Heart right ventricle (tissue), 16 donors: ENCODE results near the gene TMEM186. TPM values are rescaled to one million over a fixed set of nuclear protein-coding genes. Genes with fewer than 3 reads are reported as not detected.
A peak's percentile ranks its signal among the peaks of the same experiment; 100 is the strongest.
"Not testable (repeated sequence)": the region's sequence is repeated elsewhere in the genome, so short reads cannot be mapped to it uniquely, and the experiment has no call there.

Source experiments
- ATAC-seq, 8 donors: fragments of 200-7000 bp; cut with Tn5 transposase; one replicate each; pipeline ENCODE4 v1.9.1; 2020; ENCODE audit warnings: mild to moderate bottlenecking in 8 of 8, moderate library complexity in 8 of 8, moderate number of reproducible peaks in 1 of 8
- DNase-seq, 2 donors: peaks; one replicate each; pipeline ENCODE4 v3.0.0-alpha.2; 2020
- H3K27ac ChIP-seq, 10 donors: fragments of 200-600 bp; sonication (generic) in 2 of 10; one replicate each; pipeline versions ENCODE4 v1.5.0 to v1.8.0; 2020 to 2022; ENCODE audit warnings: mild to moderate bottlenecking in 3 of 10
- H3K27me3 ChIP-seq, 7 donors: fragments of 200-600 bp; one replicate each; pipeline ENCODE4 v1.8.0; 2021 to 2022; ENCODE audit warnings: mild to moderate bottlenecking in 2 of 7
- H3K36me3 ChIP-seq, 9 donors: fragments of 200-600 bp; sonication (generic) in 1 of 9; one replicate each; pipeline versions ENCODE4 v1.5.0 to v1.8.0; 2020 to 2022; ENCODE audit warnings: mild to moderate bottlenecking in 2 of 9
- H3K4me1 ChIP-seq, 9 donors: fragments of 200-600 bp; sonication (generic) in 1 of 9; one replicate each; pipeline versions ENCODE4 v1.5.0 to v1.8.0; 2020 to 2022; ENCODE audit warnings: mild to moderate bottlenecking in 4 of 9
- H3K4me3 ChIP-seq, 10 donors: fragments of 200-600 bp; sonication (generic) in 2 of 10; one replicate each; pipeline versions ENCODE4 v1.5.0 to v1.8.0; 2020 to 2022; ENCODE audit warnings: mild to moderate bottlenecking in 7 of 10, moderate library complexity in 2 of 10
- H3K9me3 ChIP-seq, 11 donors: fragments of 200-600 bp in 10 of 11; sonication (generic) in 2 of 11; one replicate each; pipeline versions ENCODE4 v1.5.0 to v1.8.0; 2013 to 2022; ENCODE audit warnings: mild to moderate bottlenecking in 2 of 11, control low read depth in 1 of 11, moderate library complexity in 1 of 11
- WGBS, 2 donors: extraction: QIAGEN DNeasy Blood & Tissue Kit; methylation state at CpG; one replicate each; pipeline ENCODE4 v1.1.7; 2013; ENCODE audit warnings: inconsistent platforms in 1 of 2; 5-methylcytosine and 5-hydroxymethylcytosine counted together
- intact Hi-C, 10 donors: fragments of 100-400 bp; cut with DNase I; formaldehyde crosslinking; loops; one replicate each; pipeline versions ENCODE4 v1.11.1 to v1.14.2; 2022
- polyA plus RNA-seq, 2 donors: library from polyadenylated mRNA; stranded (reverse); fragments of 200-250 nt; gene quantifications; one replicate each; pipeline ENCODE4 v1.2.3, GENCODE V29; 2013
- total RNA-seq, 10 donors: library from RNA; stranded (reverse); fragmentation: NEBNext Ultra II Directional in 3 of 10; extraction: Animal tissue kit (Norgen Biotek cat#: 25700) in 3 of 10; gene quantifications; one replicate each; pipeline versions ENCODE4 v1.2.1 to v1.2.4, GENCODE V29; 2021 to 2023
- TF ChIP-seq, protein P1 (sequence below), 9 donors: fragments of 200-600 bp; sonication (generic) in 2 of 9; IDR thresholded peaks; one replicate each; pipeline versions ENCODE4 v1.5.0 to v1.8.0; 2021 to 2022; ENCODE audit warnings: antibody characterized with exemption in 9 of 9, mild to moderate bottlenecking in 5 of 9, moderate library complexity in 1 of 9
- donor health status: Arrhythmogenic right ventricular cardiomyopathy.
- donor health status: ischemic (EF 13 %, LVEDD 7.1; RV severe dilation, severe dysfunction).
- donor health status: healthy with polysubstance abuse.
- donor health status: DM: no; HTN: yes; CAD: no.
- donor health status: DM: no; HTN: no; CAD: no.
- donor health status: ischemic (EF 25% LVEDD 6.9; RV normal size, moderate dysfunction).
- donor health status: ischemic (EF 25% LVEDD 5.7; RV mildly dilated, moderate dysfunction).
- donor health status: healthy.
- donor health status: DM: yes; HTN: yes; CAD: no.
- donor health status: Ischemic cardiomyopathy.
- donor health status: ischemic (EF 35%, LVEDD 5.7; RV mildly dilated, moderate dysfunction).
- donor health status: nonischemic (EF 11% LVEDD 7.7; RV severe dilation, severe dysfunction).
- donor health status: DM: yes; HTN: yes; CAD: no.
- donor health status: PGD.
- donor health status: ischemic (EF 29% LVEDD 5.4; RV normal size, mild dysfunction).
- donor health status: nonischemic (EF 23%, LVEDD 6.1; RV moderate dilation, normal function).

The TMEM186 gene
- total and polyA plus RNA-seq, 12 donors, result 7.5 to 15.1 (median 13.9) TPM

DNA sequence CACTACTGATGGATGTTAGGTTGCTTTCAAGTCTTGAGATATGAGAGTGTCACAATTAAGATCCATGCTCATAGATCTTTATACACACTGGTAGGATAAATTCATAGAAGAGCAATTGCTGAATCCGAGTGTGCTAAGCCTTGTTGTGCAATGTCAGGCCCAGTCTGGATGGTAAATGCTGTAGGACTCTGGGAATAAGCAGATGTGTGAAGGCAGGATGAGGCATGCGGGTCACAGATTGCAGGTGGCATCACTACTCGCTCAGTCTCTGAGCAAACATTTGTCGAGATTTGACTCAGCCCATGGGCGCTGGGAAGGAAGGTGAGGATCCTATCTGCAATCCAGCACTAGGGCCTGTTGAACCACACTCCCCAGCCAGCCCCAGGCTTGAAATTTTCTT, 40.7 kb downstream of the TMEM186 start:
- ATAC-seq (no peak), DNase-seq (no peak)
- H3K36me3 ChIP-seq, result peaks cover 0 to 20% (median 0%) of the 10 kb centered on the region in 9 donors
- no peak overlapping the region for H3K27ac ChIP-seq
- peaks cover 0 to 10% (median 2%) of the 10 kb centered on the region in 9 donors for H3K4me1 ChIP-seq
- H3K9me3 ChIP-seq, result no peaks in the 10 kb centered on the region
- H3K4me3 ChIP-seq, result no peak overlapping the region
- WGBS, 2 donors, result 96 to 97% methylated on average over 5 of the region's 5 CpGs
- no peaks in the 10 kb centered on the region for H3K27me3 ChIP-seq
- TF ChIP-seq, protein P1, sequence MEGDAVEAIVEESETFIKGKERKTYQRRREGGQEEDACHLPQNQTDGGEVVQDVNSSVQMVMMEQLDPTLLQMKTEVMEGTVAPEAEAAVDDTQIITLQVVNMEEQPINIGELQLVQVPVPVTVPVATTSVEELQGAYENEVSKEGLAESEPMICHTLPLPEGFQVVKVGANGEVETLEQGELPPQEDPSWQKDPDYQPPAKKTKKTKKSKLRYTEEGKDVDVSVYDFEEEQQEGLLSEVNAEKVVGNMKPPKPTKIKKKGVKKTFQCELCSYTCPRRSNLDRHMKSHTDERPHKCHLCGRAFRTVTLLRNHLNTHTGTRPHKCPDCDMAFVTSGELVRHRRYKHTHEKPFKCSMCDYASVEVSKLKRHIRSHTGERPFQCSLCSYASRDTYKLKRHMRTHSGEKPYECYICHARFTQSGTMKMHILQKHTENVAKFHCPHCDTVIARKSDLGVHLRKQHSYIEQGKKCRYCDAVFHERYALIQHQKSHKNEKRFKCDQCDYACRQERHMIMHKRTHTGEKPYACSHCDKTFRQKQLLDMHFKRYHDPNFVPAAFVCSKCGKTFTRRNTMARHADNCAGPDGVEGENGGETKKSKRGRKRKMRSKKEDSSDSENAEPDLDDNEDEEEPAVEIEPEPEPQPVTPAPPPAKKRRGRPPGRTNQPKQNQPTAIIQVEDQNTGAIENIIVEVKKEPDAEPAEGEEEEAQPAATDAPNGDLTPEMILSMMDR (IDR thresholded peaks at IDR 0.05), result no peak
- intact Hi-C loops, result no loop called here

DNA sequence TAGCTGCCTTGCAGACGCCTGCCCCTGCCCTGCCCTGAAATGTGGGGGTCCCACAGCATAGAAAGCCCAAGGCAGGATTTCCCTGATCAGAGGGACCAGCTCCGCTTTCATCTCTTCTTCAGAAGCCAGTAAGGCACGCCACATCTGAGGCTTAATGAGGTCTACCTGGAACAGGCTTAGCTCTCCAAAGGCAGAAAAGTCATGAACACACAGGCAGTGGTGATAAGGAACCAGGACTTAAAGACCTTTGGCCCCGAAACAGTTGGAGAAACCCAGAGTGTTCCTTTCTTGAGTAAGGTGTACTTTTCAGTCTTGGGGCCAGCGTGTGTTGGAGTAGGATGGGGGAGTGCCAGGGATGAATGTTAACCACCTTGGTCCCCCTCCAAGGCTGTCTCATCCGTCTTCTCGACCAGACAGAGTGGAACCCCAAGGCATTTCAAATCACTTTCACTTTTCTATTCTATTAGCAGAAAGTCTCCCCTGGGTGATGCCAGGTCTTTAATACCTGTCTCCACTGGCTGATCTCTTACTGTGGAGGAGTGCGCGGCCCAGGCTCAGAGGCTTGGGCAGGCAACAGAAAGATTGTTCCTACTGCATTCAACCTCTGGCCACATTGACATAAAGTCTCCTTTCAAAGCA, 43.9 kb downstream of the TMEM186 start:
- ATAC-seq (no peak), DNase-seq (no peak)
- H3K4me3 ChIP-seq, result no peak overlapping the region
- TF ChIP-seq, protein P1 (IDR thresholded peaks at IDR 0.05), result no peak
- H3K27ac ChIP-seq, result no peak overlapping the region
- H3K4me1 ChIP-seq, result peaks cover 0 to 14% (median 6%) of the 10 kb centered on the region in 9 donors
- peaks cover 0 to 13% (median 0%) of the 10 kb centered on the region in 9 donors for H3K36me3 ChIP-seq
- no peaks in the 10 kb centered on the region for H3K9me3 ChIP-seq
- WGBS, 2 donors, result 73% methylated on average over 9 of the region's 9 CpGs
- intact Hi-C loops, result loop anchor here in 1 of 10 donors (2.0 kb wide), 1 partner anchor 69 kb away; no protein-coding TSS in a partner anchor
- H3K27me3 ChIP-seq, result no peaks in the 10 kb centered on the region

DNA sequence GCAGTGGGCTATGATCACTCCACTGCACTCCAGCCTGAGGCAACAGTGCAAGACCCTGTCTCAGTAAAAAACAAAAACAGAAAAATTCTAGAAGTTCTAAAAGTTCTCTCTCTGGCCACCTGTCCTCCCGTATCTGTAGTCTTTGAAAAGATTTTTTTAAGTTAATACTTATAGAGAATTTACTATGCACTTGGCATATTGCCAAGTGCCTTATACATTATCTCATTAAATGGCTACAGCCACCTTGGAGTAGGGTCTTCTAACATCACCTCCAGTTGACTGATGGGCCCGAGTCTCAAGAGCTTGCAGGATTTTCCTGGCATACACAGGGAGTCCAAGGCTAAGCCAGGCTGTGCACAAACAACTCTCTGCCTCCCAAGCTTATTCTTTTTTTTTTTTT, 44.7 kb downstream of the TMEM186 start:
- H3K27me3 ChIP-seq, result no peaks in the 10 kb centered on the region
- DNase-seq, result no peak
- H3K4me3 ChIP-seq, result no peak overlapping the region
- peaks cover 0 to 7% (median 0%) of the 10 kb centered on the region in 9 donors for H3K36me3 ChIP-seq
- no peak for ATAC-seq
- H3K9me3 ChIP-seq, result no peaks in the 10 kb centered on the region
- H3K27ac ChIP-seq, result no peak overlapping the region
- TF ChIP-seq, protein P1 (IDR thresholded peaks at IDR 0.05), result no peak
- 43 to 46% methylated on average over 2 of the region's 2 CpGs for WGBS, 2 donors
- peaks cover 0 to 14% (median 6%) of the 10 kb centered on the region in 9 donors for H3K4me1 ChIP-seq
- intact Hi-C loops, result loop anchor here in 1 of 10 donors (2.0 kb wide), 1 partner anchor 70 kb away; no protein-coding TSS in a partner anchor

DNA sequence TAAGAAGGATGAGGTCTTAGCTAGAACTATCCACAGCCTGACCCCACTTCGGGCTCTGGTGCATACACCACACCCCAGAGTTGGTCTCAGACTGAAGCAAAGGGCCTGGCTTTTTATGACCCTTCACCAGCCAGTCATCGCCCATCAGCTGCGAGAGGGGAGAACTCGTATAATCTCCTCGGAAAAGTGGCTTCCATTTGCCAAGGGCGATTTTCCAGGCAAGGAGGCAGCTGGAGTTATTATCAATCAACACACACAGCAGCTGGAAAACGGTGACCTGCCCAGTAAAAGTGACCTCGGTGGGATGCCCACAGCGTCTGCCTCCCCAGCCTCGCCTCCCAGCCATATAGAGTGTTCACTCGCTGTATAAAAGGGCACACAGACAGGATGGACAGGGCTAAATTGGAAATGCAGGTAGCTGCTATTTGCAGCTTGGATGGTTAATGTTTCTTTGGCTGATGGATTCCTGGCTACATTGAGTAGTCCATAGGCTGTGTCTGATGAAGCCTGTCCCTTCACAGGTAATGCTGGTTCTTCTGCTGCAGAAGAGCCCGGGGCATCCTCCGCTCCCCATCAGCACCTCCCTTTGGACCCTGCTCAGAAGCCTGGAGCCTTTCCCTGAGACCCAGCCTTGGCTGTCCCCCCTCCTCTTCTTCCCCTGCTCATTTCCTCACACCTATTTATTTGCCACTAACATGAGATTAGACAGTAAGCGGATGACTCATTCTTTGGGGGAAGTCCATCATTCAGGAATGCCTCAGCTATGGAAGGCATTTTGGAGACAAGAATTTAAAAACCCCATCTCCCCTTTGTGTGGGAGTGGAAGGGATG, 45.7 kb downstream of the TMEM186 start:
- WGBS, 2 donors, result 59 to 61% methylated on average over 14 of the region's 14 CpGs
- no peaks in the 10 kb centered on the region for H3K9me3 ChIP-seq
- intact Hi-C loops, result loop anchor here in 1 of 10 donors (2.0 kb wide), 1 partner anchor 71 kb away; no protein-coding TSS in a partner anchor
- H3K27me3 ChIP-seq, result no peaks in the 10 kb centered on the region
- DNase-seq, result no peak
- no peak overlapping the region for H3K4me3 ChIP-seq
- peaks cover 0 to 14% (median 6%) of the 10 kb centered on the region in 9 donors for H3K4me1 ChIP-seq
- peak overlapping the region in 2 of 10 donors; percentile 14 to 30 for H3K27ac ChIP-seq
- no peaks in the 10 kb centered on the region for H3K36me3 ChIP-seq
- TF ChIP-seq, protein P1 (IDR thresholded peaks at IDR 0.05), result no peak
- ATAC-seq, result peak in 6 of 8 donors; percentile 66 to 88 (median 76)

DNA sequence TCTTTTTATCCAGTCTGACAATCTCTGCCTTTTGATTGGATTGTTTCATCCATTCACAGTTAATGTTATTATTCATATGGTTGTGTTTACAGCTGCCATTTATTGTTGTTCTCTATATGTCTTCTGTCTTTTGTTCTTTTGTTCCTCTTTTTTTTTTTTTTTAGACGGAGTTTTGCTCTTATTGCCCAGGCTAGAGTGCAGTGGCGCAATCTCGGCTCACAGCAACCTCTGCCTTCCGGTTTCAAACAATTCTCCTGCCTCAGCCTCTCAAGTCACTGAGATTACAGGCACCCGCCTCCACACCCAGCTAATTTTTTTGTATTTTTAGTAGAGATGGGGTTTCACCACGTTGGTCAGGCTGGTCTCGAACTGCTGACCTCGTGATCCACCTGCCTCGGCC, 48.5 kb downstream of the TMEM186 start:
- H3K27ac ChIP-seq, H3K4me3 ChIP-seq, H3K9me3 ChIP-seq, H3K27me3 ChIP-seq, ATAC-seq, DNase-seq, H3K36me3 ChIP-seq: not testable (repeated sequence)
- intact Hi-C loops, result loop anchor here in 1 of 10 donors (10.0 kb wide), 1 partner anchor 64 kb away; no protein-coding TSS in a partner anchor
- H3K4me1 ChIP-seq, result peaks cover 0 to 14% (median 6%) of the 10 kb centered on the region in 9 donors
- 94 to 96% methylated on average over 9 of the region's 9 CpGs for WGBS, 2 donors
